NCI-H146 (cell line): ENCODE data around the gene SLC6A1.

Experiments
- DNase-seq: peaks from one replicate; lab custom pipeline; 2025; lab: John Stamatoyannopoulos, UW

Gene SLC6A1

GRCh38 chr3:10970306-10970960 is 22.1 kb upstream of the SLC6A1 start:
- DNase-seq, result no peak

GRCh38 chr3:10972072-10972782 is 20.3 kb upstream of the SLC6A1 start:
- DNase-seq, result no peak

GRCh38 chr3:10973046-10973595 is 19.4 kb upstream of the SLC6A1 start:
- no peak for DNase-seq

GRCh38 chr3:10974131-10974530 is 18.4 kb upstream of the SLC6A1 start:
- no peak for DNase-seq

- no peak for DNase-seq
These were observed 17.7 kb upstream of the SLC6A1 start for GRCh38 chr3:10974746-10975375.

GRCh38 chr3:10975695-10976234 is 16.8 kb upstream of the SLC6A1 start:
- DNase-seq, result no peak

- DNase-seq, result no peak
These were observed 15.8 kb upstream of the SLC6A1 start for GRCh38 chr3:10976770-10977169.

GRCh38 chr3:10977892-10978510 is 14.5 kb upstream of the SLC6A1 start:
- DNase-seq, result no peak

- DNase-seq, result no peak
These were observed 13.6 kb upstream of the SLC6A1 start for GRCh38 chr3:10978956-10979355.

GRCh38 chr3:10980312-10980711 is 12.2 kb upstream of the SLC6A1 start:
- no peak for DNase-seq

- no peak for DNase-seq
These were observed 11.5 kb upstream of the SLC6A1 start for GRCh38 chr3:10981031-10981430.

GRCh38 chr3:10981961-10982360 is 10.6 kb upstream of the SLC6A1 start:
- DNase-seq, result no peak

- no peak for DNase-seq
These were observed 9.8 kb upstream of the SLC6A1 start for GRCh38 chr3:10982782-10983181.

GRCh38 chr3:10983219-10983916 is 9.2 kb upstream of the SLC6A1 start:
- DNase-seq, result no peak

- DNase-seq, result no peak
These were observed 8.1 kb upstream of the SLC6A1 start for GRCh38 chr3:10984371-10984896.

GRCh38 chr3:10985181-10985580 is 7.4 kb upstream of the SLC6A1 start:
- DNase-seq, result no peak

GRCh38 chr3:10986592-10986991 is 6.0 kb upstream of the SLC6A1 start:
- DNase-seq, result no peak

- no peak for DNase-seq
These were observed 4.4 kb upstream of the SLC6A1 start for GRCh38 chr3:10988001-10988665.

GRCh38 chr3:10988991-10989484 is 3.5 kb upstream of the SLC6A1 start:
- no peak for DNase-seq

- DNase-seq, result no peak
These were observed 588 bp downstream of the SLC6A1 start for GRCh38 chr3:10992943-10993728.
